K562 (cell line): ENCODE results near the gene UBE2L3. TPM values are rescaled to one million over a fixed set of nuclear protein-coding genes. Genes with fewer than 3 reads are reported as not detected.

ENCODE experiments used
- BMI1 ChIP-seq: fragments of 150-350 bp; IDR thresholded peaks from 2 replicates; pipeline ENCODE4 v1.6.1; 2014; ENCODE audit warnings: low read length
- ELF4 ChIP-seq: fragments of 450-650 bp; formaldehyde crosslinking; IDR thresholded peaks from 2 replicates; pipeline ENCODE4 v1.4.0; 2022; ENCODE audit warnings: missing genetic modification characterization
- FOXP1 ChIP-seq: sonication (generic); formaldehyde crosslinking; IDR thresholded peaks from 2 replicates; pipeline ENCODE4 v1.8.0; 2022; ENCODE audit warnings: mild to moderate bottlenecking, missing genetic modification reagents
- HDAC2 ChIP-seq: fragments of 450-650 bp; IDR thresholded peaks from 2 replicates; pipeline ENCODE4 v1.6.1; 2016; ENCODE audit warnings: mild to moderate bottlenecking
- HEY1 ChIP-seq: fragments of 250-450 bp; sonication (Bioruptor Pico); IDR thresholded peaks from 2 replicates; pipeline ENCODE4 v1.5.0; 2020; ENCODE audit warnings: mild to moderate bottlenecking, moderate library complexity, borderline replicate concordance
- JUND ChIP-seq, 2 experiments: IDR thresholded peaks; 2 replicates in 1 of 2; 3 replicates in 1 of 2; pipeline ENCODE4 v1.6.1; 2011; ENCODE audit warnings: borderline replicate concordance in 2 of 2, low read depth in 2 of 2, low read length in 2 of 2, improper control_type of control experiment in 1 of 2, missing biosample characterization in 1 of 2, missing genetic modification characterization in 1 of 2, missing genetic modification reagents in 1 of 2
- MLLT1 ChIP-seq, 2 experiments: fragments of 450-650 bp; IDR thresholded peaks; 2 replicates each; pipeline ENCODE4 v1.6.1; 2016
- MTA1 ChIP-seq: fragments of 450-650 bp; IDR thresholded peaks from 2 replicates; pipeline ENCODE4 v1.6.1; 2017; ENCODE audit warnings: borderline replicate concordance
- MYBL2 ChIP-seq, 2 experiments: fragments of 450-650 bp in 1 of 2; sonication (generic) in 1 of 2; formaldehyde crosslinking in 1 of 2; IDR thresholded peaks; 2 replicates each; pipeline versions ENCODE4 v1.6.1 to v1.8.1; 2017 to 2022; ENCODE audit warnings: borderline replicate concordance in 1 of 2, inconsistent platforms in 1 of 2, low read depth in 1 of 2, mild to moderate bottlenecking in 1 of 2, missing genetic modification reagents in 1 of 2, moderate library complexity in 1 of 2
- NFIC ChIP-seq: fragments of 450-650 bp; IDR thresholded peaks from 2 replicates; pipeline ENCODE4 v1.6.1; 2017; ENCODE audit warnings: mild to moderate bottlenecking, inconsistent platforms
- NFRKB ChIP-seq: fragments of 450-650 bp; IDR thresholded peaks from 2 replicates; pipeline ENCODE4 v1.6.1; 2016; ENCODE audit warnings: low read depth
- PCBP1 ChIP-seq: fragments of 200-400 bp; formaldehyde crosslinking; IDR thresholded peaks from 2 replicates; pipeline ENCODE4 v1.6.1; 2018; ENCODE audit warnings: mild to moderate bottlenecking, low read depth, low read length; ENCODE audit not compliant: poor library complexity, severe bottlenecking
- PHTF2 ChIP-seq: fragments of 250-450 bp; sonication (Bioruptor Pico); IDR thresholded peaks from 2 replicates; pipeline ENCODE4 v1.5.0; 2021; ENCODE audit warnings: mild to moderate bottlenecking
- POLR2AphosphoS2 ChIP-seq: IDR thresholded peaks from 2 replicates; pipeline ENCODE4 v1.6.1; 2012; ENCODE audit warnings: low read length, improper control_type of control experiment
- POLR2AphosphoS5 ChIP-seq: IDR thresholded peaks from 2 replicates; pipeline ENCODE4 v1.6.1; 2011; ENCODE audit warnings: mild to moderate bottlenecking, low read depth, low read length, moderate library complexity; ENCODE audit not compliant: control insufficient read depth, insufficient read depth
- RFX7 ChIP-seq: fragments of 250-450 bp; sonication (Bioruptor Pico); IDR thresholded peaks from 2 replicates; pipeline ENCODE4 v1.5.1; 2021; ENCODE audit warnings: mild to moderate bottlenecking
- SMC3 ChIP-seq: conservative IDR thresholded peaks from 2 replicates; pipeline ENCODE4 v1.6.1; 2011; ENCODE audit warnings: low read depth, low read length, improper control_type of control experiment; ENCODE audit not compliant: insufficient read depth
- SP2 ChIP-seq: IDR thresholded peaks from 2 replicates; pipeline ENCODE4 v1.6.1; 2011; ENCODE audit warnings: mild to moderate bottlenecking, low read depth, low read length, moderate library complexity; ENCODE audit not compliant: poor library complexity, severe bottlenecking; ENCODE audit errors: extremely low read depth
- ZBTB9 ChIP-seq: fragments of 450-650 bp; formaldehyde crosslinking; IDR thresholded peaks from 2 replicates; pipeline ENCODE4 v1.4.0; 2020; ENCODE audit warnings: mild to moderate bottlenecking, moderate library complexity
- ZC3H11A ChIP-seq: IDR thresholded peaks from 2 replicates; pipeline ENCODE4 v1.6.1; 2012; ENCODE audit warnings: low read depth, low read length, improper control_type of control experiment
- ZFX ChIP-seq: sonication (generic); formaldehyde crosslinking; IDR thresholded peaks from 2 replicates; pipeline ENCODE4 v1.8.0; 2022; ENCODE audit warnings: mild to moderate bottlenecking, missing genetic modification reagents, moderate library complexity
- ZNF232 ChIP-seq: sonication (generic); formaldehyde crosslinking; IDR thresholded peaks from 2 replicates; pipeline ENCODE4 v1.8.0; 2022; ENCODE audit warnings: mild to moderate bottlenecking, missing genetic modification reagents
- ZNF3 ChIP-seq: fragments of 250-450 bp; sonication (Bioruptor Pico); IDR thresholded peaks from 2 replicates; pipeline ENCODE4 v1.5.0; 2021; ENCODE audit warnings: mild to moderate bottlenecking, moderate library complexity
- ZNF586 ChIP-seq: fragments of 450-650 bp; formaldehyde crosslinking; conservative IDR thresholded peaks from 2 replicates; pipeline ENCODE4 v1.4.0; 2020; ENCODE audit warnings: mild to moderate bottlenecking, moderate library complexity
- ZNF655 ChIP-seq: fragments of 250-450 bp; sonication (Bioruptor Pico); IDR thresholded peaks from 2 replicates; pipeline ENCODE4 v1.5.0; 2021
- ZNF830 ChIP-seq: fragments of 250-450 bp; sonication (Bioruptor Pico); IDR thresholded peaks from 2 replicates; pipeline ENCODE4 v1.5.0; 2021; ENCODE audit warnings: mild to moderate bottlenecking
- ZSCAN32 ChIP-seq: fragments of 450-650 bp; formaldehyde crosslinking; IDR thresholded peaks from 2 replicates; pipeline ENCODE4 v1.4.0; 2020; ENCODE audit warnings: mild to moderate bottlenecking, moderate library complexity
- polyA plus RNA-seq, 8 experiments: library from polyadenylated mRNA; depleted of rRNA in 4 of 8; stranded (reverse) in 5 of 8; unstranded in 3 of 8; fragments of >200 nt; fragmentation: Nextera tagmentation in 2 of 8; fragmentation: Illumina TruSeq in 1 of 8; extraction: Ambion mirVana in 2 of 8; extraction: Trizol in 1 of 8; gene quantifications; 2 replicates each; pipeline versions ENCODE4 v1.2.1 to v1.2.3, GENCODE V29; 2011 to 2014; ENCODE audit warnings: inconsistent platforms in 1 of 8, missing spikeins in 1 of 8
- total RNA-seq, 7 experiments: library from RNA; depleted of rRNA in 6 of 7; stranded (reverse); fragments of >200 nt in 6 of 7; fragmentation: Illumina TruSeq in 2 of 7; extraction: Trizol in 2 of 7; gene quantifications; 2 replicates each; pipeline versions ENCODE4 v1.2.1 to v1.2.3, GENCODE V29; 2011 to 2021; ENCODE audit warnings: low replicate concordance in 1 of 7

The UBE2L3 gene
- total and polyA plus RNA-seq, 9 of the 15 experiments (the other 6 are each of a cell fraction or from before 2014, with no cell fraction given): 215 to 625 (median 285) TPM

- no peak for TF ChIP-seq HEY1 (CRISPR knock-in tag)
- no peak for TF ChIP-seq ZNF830 (CRISPR knock-in tag)
- no peak for TF ChIP-seq MTA1
- no peak for TF ChIP-seq RFX7 (CRISPR knock-in tag)
- TF ChIP-seq PHTF2: no peak
- no peak for TF ChIP-seq ZNF655
- no peak for TF ChIP-seq SMC3
- no peak for TF ChIP-seq ZNF3 (CRISPR knock-in tag)
- TF ChIP-seq NFRKB: no peak
- TF ChIP-seq ZBTB9 (CRISPR knock-in tag): no peak
- TF ChIP-seq SP2: no peak
- TF ChIP-seq POLR2AphosphoS5: no peak
- TF ChIP-seq MLLT1 (IDR thresholded peaks at IDR 0.05): no peak
- TF ChIP-seq ZC3H11A: peak; percentile 76
- TF ChIP-seq ELF4 (CRISPR knock-in tag): no peak
- TF ChIP-seq ZSCAN32 (CRISPR knock-in tag): no peak
- no peak for TF ChIP-seq HDAC2
- 0 out of 2 replicates have a peak, but pooled peaks have one; percentile 54 for TF ChIP-seq BMI1
- no peak for TF ChIP-seq MYBL2 (IDR thresholded peaks at IDR 0.05; ENCODE audit: low read depth)
- TF ChIP-seq MYBL2 (CRISPR knock-in tag; IDR thresholded peaks at IDR 0.05; ENCODE audit: borderline replicate concordance): no peak
- no peak for TF ChIP-seq PCBP1
- TF ChIP-seq ZNF232: no peak
- TF ChIP-seq ZFX: no peak
- 0 out of 2 replicates have a peak, but pooled peaks have one; percentile 1 for TF ChIP-seq JUND (IDR thresholded peaks at IDR 0.05; ENCODE audit: borderline replicate concordance, low read depth, low read length)
- no peak for TF ChIP-seq JUND (tag; IDR thresholded peaks at IDR 0.05; ENCODE audit: borderline replicate concordance, low read depth, low read length)
- no peak for TF ChIP-seq ZNF586 (CRISPR knock-in tag)
- peak; percentile 45; the same call in 1 of the 2 replicates for TF ChIP-seq POLR2AphosphoS2
- no peak for TF ChIP-seq NFIC
- TF ChIP-seq FOXP1 (CRISPR knock-in tag): no peak
Observed at GRCh38 chr22:21651521-21652009, 84.1 kb downstream of the UBE2L3 start (continued).
